ENCODE measurements around the gene SORBS2.

The SORBS2 gene

GRCh38 chr4:185669288-185669687 lies 142.7 kb downstream of the SORBS2 start:
- H3K4me3 ChIP-seq (ENCODE audit: low read depth, low read length) = no peak overlapping the region
- no peak for DNase-seq (ENCODE audit: low read depth)
- TF ChIP-seq CTCF (IDR thresholded peaks at IDR 0.05; ENCODE audit: insufficient read depth, low read depth, low read length, missing control alignments) = no peak

GRCh38 chr4:185666156-185666555 lies 145.8 kb downstream of the SORBS2 start:
- H3K4me3 ChIP-seq (ENCODE audit: low read depth, low read length) = no peak overlapping the region
- no peak for DNase-seq (ENCODE audit: low read depth)
- TF ChIP-seq CTCF (IDR thresholded peaks at IDR 0.05; ENCODE audit: insufficient read depth, low read depth, low read length, missing control alignments) = no peak

GRCh38 chr4:185665655-185666054 lies 146.3 kb downstream of the SORBS2 start:
- no peak for TF ChIP-seq CTCF (IDR thresholded peaks at IDR 0.05; ENCODE audit: insufficient read depth, low read depth, low read length, missing control alignments)
- no peak overlapping the region for H3K4me3 ChIP-seq (ENCODE audit: low read depth, low read length)

GRCh38 chr4:185664481-185664880 lies 147.5 kb downstream of the SORBS2 start:
- H3K4me3 ChIP-seq (ENCODE audit: low read depth, low read length) = no peak overlapping the region
- DNase-seq (ENCODE audit: low read depth) = no peak
- TF ChIP-seq CTCF (IDR thresholded peaks at IDR 0.05; ENCODE audit: insufficient read depth, low read depth, low read length, missing control alignments) = no peak

More at GRCh38 chr4:185665655-185666054, 146.3 kb downstream of the SORBS2 start:
- DNase-seq (ENCODE audit: low read depth) = no peak

GRCh38 chr4:185662030-185662778 lies 149.8 kb downstream of the SORBS2 start:
- DNase-seq (ENCODE audit: low read depth) = no peak
- H3K4me3 ChIP-seq (ENCODE audit: low read depth, low read length) = no peak overlapping the region
- TF ChIP-seq CTCF (IDR thresholded peaks at IDR 0.05; ENCODE audit: insufficient read depth, low read depth, low read length, missing control alignments) = no peak

- TF ChIP-seq CTCF (IDR thresholded peaks at IDR 0.05; ENCODE audit: insufficient read depth, low read depth, low read length, missing control alignments) = no peak
- DNase-seq (ENCODE audit: low read depth) = no peak
- H3K4me3 ChIP-seq (ENCODE audit: low read depth, low read length) = no peak overlapping the region
Observed at GRCh38 chr4:185660340-185660739, 151.7 kb downstream of the SORBS2 start.

GRCh38 chr4:185657699-185658098 lies 154.3 kb downstream of the SORBS2 start:
- no peak for TF ChIP-seq CTCF (IDR thresholded peaks at IDR 0.05; ENCODE audit: insufficient read depth, low read depth, low read length, missing control alignments)
- no peak for DNase-seq (ENCODE audit: low read depth)

More at GRCh38 chr4:185657699-185658098, 154.3 kb downstream of the SORBS2 start:
- H3K4me3 ChIP-seq (ENCODE audit: low read depth, low read length) = no peak overlapping the region
